GM21576 (cell line): ENCODE measurements around the gene TMEM163.
"Not testable (repeated sequence)": the region's sequence is repeated elsewhere in the genome, so short reads cannot be mapped to it uniquely, and the experiment has no call there.

ENCODE experiments used
- ATAC-seq: cut with Tn5 transposase; IDR thresholded peaks from one replicate; pipeline ENCODE4 v1.9.1; 2021; ENCODE audit warnings: mild to moderate bottlenecking, moderate library complexity; ENCODE audit not compliant: unreplicated experiment

TMEM163 gene

DNA sequence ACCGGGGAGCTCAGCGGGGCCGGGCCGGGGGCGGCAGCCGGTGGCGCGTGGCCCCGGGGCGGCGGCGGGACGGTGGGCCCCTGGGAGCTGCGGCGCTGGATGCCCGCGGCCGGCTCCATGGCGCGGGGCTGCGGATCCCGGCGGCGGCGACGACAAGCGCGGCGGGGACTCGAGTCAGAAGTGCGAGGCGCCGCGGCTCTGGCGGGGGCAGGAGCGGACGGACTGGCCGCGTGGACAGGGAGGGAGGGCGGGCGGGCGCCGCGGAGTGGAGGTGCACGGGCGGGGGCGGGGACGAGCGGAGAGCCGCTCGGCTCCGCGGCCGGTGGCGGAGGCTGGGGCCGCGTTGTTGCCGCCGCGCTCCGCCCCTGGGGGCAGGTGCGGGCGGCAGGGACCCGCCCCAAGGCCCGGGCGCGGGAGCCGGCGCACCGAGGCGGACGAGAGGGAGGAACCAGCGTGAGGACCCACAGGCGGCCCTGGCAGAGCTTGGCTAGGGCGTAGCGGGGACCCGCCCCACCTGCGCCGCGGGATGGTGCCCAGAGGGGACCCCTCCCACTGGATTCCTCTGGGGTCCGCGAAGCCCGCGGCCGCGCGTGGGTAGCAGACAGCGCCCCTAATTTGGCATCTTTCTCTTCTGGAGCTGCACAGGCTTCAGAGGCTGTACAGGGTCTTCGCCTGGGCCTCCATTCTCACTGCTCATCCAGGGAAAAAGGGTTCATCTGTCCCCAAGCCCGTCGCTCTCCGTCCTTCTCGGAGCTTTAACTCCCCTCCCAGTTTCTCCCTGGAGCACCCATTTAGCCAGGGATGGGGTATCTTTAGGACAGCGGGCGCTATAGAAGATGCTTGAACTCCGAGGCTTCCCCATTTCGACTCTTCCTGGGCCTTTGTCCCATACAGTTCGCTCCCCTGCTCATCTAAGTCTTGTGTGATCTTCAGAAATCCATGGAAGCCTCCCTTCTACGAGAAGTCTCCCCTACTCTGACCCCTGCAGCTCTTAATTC lies at the start of gene TMEM163:
Gene TMEM163 (minus strand): TSS at position 184 of the 998 bp plus-strand sequence.
- ATAC-seq, result peak; percentile 36

DNA sequence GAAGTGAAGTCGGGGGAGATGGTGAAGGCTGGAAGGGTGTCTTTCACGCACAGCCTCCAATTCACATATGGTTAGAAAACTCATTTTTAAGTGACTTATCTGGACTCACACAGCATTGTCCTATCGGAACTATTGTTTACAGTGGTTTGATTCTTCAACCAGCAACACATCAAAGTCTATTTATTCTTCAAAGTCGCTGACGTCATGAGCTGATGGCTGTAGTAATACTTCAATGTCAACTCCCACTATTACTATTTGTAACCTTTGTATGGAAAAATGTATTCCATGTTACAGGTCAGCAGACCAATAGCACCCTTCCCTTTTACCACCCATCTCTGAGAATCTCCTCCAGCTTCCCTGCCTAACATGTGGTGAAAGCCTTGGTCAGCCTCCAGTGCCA lies 47.8 kb upstream of the TMEM163 start:
- ATAC-seq, result no peak

DNA sequence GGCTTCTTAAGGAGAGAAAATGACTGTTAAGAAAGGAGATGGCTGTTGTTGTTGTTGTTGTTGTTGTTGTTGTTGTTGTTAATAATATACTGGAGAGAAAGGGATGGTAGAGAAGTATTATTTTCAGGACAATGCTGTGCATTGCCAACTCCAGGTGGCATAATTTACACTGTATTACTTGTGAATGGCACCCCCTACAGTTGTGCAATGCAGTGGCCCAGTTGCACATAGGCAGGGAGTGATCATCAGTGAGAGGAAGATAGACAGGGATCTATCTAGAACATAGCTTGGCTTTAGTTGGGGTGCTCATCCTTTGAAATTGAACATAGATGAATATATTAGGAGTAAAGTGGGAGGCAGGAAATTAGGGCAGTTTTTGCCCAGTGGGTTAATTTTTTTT lies 47.2 kb upstream of the TMEM163 start:
- ATAC-seq, result no peak

DNA sequence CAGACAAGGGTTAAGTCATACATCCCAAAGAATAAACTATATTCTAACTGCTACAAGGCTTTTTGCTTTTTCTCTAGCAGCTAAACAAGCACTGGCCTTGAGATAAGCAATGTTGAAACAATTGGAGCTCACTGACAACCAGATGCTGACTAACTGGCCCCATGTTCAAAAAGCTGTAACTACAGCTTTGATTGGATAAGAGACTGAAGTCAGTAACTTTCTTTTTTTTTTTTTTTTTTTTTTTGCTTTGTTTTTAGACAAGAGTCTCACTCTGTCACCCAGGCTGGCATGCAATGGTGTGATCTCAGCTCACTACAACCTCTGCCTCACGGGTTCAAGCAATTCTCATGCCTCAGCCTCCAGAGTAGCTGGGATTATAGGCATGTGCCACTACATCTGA lies 45.4 kb upstream of the TMEM163 start:
- no peak for ATAC-seq

DNA sequence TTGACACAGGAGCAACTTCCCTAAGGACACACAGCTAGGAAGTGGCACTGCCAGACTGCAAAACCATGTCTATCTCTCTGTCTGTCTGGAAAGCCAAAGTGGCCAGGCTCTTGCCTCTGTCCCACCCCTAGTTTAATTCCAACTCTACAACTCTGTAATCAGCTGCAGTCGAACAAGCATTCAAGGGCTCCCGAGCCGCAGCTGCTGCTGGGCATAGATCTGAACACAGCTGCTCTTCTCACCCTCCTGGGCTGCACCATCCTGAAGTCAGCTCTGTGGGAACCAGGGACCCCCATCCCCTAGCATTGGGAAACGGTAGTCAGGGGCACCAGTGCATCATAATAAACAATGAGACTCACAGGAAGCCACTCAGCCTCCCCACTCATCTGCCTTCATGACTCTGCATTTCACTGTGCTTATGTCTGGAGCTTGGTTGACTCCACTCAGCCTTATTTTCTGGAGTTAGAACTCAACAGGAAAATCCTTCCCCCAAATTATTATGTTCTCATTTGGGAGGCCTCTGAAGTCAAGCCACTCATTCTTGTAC lies 44.4 kb upstream of the TMEM163 start:
- no peak for ATAC-seq

DNA sequence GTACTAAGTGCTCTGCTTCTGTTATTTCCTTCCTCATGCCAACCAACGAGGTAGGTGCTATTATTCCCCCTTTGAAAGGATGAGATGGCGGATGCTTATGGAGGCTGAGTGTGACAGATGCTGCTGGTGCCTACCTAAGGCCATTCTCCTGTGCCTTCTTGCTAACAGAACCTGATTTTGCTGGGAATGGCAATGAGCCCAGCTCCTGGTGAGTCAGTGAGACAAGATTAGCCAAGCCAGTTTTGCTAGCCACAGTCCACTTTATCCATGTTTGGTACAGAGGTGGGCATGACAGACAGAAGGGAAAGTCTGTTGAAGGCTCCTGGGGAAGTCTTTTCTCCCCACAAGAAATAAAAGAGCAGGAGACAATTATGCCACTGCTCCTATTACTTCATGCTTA lies 43.7 kb upstream of the TMEM163 start:
- ATAC-seq, result no peak

DNA sequence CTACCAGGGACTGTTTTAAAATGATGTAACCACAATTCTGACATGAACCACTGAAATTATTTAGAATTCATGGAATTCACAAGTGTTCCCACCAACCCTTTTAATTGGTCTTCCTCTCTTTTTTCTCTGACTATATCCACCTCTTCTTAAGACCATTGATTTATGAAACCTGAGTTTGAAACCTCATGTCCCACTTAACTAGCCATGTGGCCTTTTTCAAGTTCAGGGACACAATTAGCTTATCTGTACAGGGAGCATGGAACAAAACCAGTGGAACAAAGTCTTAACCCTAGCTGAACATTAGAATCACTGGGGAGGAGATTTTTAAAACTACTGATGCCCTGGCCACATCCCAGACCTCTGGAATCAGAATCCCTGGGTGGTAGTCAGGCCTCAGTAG lies 41.6 kb upstream of the TMEM163 start:
- no peak for ATAC-seq

DNA sequence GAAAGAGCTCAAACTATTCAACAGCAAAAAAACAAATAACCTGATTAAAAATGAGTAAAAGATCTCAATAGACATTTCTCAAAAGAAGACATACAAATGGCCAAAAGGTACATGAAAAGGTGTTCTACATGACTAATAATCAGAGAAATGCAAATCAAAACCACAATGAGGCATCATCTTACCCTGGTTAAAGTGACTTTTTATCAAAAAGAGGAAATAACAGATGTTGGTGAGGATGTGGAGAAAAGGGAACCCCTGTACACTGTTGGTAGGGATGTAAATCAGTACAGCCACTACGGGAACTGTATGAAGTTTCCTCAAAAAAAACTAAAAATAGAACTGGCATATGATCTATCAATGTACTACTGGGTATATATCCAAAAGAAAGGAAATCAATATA lies 39.8 kb upstream of the TMEM163 start:
- ATAC-seq, result peak; percentile 94

DNA sequence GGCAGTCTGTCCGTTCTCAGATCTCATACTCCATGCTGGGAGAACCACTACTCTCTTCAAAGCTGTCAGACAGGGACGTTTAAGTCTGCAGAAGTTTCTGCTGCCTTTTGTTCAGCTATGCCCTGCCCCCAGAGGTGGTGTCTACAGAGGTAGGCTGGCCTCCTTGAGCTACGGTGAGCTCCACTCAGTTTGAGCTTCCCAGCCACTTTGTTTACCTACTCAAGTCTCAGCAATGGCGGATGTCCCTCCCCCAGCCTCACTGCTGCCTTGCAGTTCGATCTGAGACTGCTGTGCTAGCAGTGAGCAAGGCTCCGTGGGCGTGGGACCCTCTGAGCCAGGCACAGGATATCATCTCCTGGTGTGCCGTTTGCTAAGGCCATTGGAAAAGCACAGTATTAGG lies 33.2 kb upstream of the TMEM163 start:
- not testable (repeated sequence) for ATAC-seq

DNA sequence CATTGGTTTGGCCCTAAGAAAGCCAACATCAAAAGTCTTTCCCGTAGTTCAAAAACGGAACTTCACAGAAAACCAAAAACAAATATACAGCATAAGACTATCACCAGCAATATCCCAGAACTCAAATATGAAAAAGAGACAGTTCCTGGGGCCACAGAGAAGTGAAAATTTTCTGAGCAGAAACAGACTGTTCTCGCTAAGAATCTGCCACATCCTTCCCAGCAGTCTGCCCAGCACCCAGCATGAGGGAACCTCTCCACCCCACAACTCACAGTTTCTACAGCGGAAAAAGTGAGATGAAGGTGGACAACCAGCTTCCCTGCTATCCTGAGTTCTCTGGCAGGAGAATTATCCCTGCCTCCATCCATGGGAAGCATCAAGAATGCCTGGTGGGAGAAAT lies 26.7 kb upstream of the TMEM163 start:
- ATAC-seq, result no peak

DNA sequence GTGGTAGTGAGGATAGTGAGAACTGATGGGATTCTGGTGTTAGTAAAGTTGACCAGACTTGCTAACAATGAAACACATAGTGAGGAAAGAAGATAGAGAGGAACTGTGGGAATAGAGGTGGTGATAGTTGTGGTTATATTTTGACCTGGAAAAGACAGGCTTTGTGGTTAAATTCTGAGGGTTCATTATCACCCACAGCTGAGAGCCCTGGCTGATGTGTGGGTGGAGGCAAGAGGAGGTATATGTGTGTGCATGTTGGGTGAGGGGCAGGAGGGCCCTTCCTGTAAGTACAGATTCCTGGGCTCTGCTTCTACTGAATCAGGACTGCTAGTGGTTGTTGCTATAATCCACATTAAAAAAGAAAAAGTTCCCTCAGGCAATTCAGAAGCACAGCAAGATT lies 26.2 kb upstream of the TMEM163 start:
- ATAC-seq, result no peak

DNA sequence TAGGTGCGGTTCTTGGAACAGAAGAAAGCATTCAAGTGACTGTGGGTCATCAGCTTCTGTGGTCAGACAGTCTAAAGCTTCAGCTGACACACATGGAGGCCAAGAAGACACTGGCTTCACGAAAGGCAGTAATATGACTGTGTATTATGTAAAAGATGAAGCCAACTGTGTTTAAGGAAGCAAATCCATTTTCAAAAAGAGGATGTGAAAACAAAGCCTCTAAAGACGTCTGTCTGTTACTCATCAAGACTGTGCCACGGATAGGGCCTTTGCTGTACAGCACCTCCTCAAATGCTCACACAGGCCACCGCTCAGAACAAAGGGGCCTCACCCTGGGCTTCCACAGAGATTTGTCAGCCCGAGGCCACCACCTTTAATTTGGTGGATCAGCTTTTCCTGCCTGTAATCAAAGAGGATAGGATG lies 21.1 kb upstream of the TMEM163 start:
- peak; percentile 89 for ATAC-seq

DNA sequence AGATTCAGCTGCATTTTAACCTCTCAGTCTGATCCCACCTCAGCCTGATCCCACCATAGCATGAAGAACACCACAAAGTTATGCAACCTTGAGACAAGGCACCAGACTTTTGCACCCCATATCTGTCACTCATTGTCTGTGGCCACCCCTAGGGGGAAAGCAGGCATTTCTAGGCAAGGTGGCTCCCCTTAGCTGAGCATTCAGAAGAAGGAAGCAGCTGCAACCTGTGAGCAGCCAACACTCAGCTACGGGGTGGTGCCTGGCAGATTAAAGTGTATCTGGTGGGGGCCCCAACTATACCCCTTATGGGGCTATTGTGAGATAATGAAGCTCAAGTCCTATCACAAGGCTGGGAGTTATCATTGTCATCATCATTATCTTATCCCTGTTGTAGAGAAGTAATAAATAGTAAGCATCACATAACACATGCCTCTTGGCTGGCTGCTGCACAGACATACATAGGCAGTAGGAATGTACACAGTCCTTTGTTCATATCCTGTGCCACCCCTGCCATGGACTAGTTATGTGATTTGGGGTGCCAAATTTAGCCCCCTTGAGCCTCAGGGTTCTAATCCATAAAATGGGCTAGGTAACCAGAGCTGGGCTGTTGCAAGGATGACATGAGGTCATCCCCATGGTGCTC lies 20.6 kb upstream of the TMEM163 start:
- ATAC-seq, result no peak

DNA sequence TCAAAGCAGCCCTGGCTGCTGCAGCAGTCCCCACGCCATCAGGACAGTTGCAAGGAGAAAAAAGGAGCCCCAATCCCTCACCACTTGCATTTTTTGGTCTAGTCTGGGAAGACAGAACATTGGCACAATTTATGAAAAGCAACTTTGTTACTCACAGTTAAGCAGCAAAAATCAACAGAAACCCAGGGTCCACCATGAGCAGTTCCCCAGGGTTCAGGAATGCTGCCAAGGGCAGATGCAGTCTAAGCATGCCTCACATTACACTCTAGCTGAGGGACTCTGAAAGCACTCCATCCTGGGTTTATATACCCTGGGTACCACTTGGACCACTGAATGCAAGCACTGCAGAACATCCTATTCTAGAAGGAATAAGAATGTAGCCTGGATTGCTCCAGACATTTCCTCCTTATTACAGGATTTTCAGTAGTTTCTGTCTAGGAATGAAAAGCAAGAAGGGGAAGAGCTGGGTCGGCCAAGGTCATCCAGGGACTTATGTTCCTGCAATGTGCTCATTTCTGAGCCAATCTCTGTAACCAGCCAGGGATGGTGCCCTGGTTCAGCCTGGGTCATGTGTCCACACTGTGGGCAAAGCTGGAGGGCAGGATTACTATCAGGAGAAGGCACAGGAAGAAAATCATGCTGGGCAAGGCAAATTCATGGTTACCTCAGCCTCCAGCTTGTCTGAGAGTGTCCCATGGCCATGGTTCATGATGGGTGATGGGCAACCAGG lies 19.5 kb upstream of the TMEM163 start:
- no peak for ATAC-seq

DNA sequence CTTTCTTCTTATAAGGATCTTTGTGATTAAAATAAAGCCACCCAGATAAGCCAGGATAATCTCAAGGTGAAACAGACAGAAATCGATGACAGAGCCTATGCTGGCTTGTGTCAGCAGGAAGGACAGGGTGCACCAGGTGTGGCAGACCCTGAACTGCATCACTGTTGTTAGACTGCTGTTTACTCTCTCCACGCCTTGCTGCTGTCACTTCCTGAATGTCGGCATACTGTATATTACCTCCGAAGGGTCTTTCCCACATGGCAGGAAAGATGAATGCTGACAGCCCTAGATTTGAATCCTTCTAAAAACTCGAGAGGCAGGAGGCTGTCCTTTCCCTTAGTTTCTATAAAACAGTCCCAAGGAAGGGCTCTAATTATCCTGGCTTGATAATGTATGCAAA lies 18.9 kb upstream of the TMEM163 start:
- ATAC-seq, result no peak

DNA sequence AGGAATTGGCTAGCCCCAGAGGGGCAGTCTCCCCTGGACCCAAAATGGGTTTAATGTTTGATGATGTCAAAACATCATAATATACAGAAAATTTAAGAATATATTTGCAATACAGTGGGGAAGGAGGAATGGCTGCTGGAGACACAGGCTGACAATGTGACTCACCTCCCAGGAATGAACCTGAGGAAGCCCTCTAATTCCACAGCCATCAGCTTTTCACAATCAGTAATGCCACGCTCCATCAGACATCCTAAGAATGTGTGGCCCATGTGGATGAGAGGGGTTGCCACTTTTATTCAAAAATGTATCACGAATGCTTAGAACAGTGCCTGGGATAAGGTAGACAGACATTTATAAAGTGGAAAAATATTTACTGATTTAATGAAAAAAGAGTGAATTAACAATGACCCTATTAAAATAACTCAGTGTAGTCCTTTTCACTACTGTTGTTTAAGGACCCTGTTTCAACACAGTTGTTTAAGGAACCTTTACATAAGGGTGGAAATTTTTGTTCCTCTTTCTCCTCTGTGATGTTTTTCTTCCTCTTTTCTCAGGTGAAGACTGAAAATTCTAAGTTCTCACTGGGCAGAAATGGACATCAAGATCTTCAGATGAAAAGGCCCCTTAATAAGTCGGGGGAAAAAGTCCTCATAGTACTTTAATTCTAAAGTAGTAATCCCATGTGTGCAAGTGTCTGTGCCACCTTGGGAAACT lies 17.5 kb upstream of the TMEM163 start:
- ATAC-seq, result no peak

DNA sequence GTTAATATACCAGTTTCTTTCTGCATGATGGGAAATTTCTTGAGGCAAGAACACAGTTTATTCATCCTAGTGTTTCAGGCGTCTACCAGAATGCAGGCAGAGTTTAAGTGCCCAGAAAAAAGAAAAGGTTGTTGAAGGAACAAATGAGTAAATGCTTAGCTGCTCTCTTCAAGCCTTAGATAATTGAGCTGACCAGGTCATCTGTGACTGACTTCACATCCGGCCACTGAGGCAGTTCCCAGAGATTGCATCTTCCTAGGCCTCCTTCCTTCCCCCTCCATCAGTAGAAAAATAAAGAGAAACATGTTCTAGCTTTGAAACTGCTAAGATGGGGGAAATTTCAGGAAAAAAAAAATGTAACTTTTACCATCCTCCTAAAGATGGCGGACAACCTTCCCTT lies 9.4 kb upstream of the TMEM163 start:
- no peak for ATAC-seq

DNA sequence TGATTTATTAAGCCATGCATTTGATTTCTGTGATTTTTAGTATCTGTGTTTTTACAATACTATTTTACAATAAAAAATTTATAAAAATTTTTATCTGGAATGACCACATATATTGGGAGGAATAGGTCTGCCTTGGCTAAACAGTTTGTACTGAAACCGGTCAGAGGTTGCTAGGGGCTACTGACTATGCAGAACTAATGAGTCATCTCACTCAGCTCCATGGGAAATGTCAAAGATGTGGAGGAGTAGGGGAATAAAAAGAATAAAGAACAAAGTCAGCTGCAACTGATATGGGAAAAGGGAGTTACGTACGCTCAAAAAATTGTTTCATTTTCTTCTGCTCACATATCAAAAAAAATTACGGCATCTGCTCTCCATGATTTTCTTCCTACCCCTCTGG lies 8.6 kb upstream of the TMEM163 start:
- ATAC-seq, result no peak

DNA sequence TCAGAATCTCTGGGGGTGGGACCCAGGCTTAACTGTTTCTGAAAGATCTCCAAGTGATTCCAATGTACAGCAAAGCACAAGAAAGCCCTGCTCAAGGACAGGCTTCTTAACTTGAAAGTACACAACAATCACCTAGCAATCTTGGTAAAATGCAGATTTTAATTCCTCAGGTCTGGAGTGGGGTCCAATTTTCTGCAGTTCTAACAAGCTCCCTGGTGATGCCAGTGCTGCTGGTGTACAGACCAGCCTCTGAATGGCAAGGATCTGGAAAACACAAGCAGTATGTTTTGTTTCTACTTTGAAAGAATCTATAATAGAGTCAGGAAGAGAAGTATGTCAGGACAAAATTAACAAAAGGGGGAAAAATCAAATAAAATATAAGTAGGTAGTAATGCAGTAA lies 7.8 kb upstream of the TMEM163 start:
- ATAC-seq, result no peak

DNA sequence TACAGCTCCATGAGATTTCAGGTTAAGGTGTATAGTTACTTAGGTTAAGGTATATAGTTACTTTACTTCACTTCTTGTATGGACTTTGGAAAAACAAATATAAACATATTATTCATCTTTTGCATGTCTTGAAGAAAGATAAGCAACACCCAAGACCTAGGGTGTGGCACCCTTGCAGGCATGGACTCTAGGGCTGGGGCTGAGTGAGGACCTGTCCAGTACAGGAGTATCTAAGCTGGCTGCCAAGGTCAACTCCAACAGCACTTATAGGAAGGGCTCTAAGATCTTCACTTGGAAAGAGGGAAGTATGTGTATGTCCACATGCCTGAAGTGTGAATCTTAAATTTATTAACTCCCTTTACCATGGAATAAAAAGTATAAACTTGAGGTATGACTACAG lies 7.1 kb upstream of the TMEM163 start:
- no peak for ATAC-seq

DNA sequence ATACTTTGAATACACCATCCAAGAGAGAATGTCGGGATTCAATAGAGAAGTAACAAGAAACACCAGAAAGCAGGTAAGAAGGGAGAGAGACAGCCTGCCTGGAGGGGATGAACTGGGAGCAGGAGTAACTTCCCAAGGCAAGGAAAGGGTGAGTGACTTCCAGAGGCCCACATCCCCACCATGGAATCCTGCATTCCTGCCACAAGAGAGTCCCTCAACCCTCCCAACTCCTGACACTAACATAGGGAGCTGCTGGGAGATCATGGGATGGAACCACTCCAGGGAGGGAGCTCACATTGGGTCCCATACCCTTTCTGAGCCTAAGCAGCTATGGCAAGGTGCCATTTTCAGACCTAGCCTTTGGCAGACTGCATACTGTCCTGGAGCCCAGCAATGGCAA lies 5.5 kb upstream of the TMEM163 start:
- ATAC-seq, result no peak
